Activated CD8-positive, alpha-beta memory T cell treated with anti-CD3 and anti-CD28 coated beads, Interleukin-2, amount 50 U/mL, for 1 hour (primary cell): ENCODE data around the gene RNF151.
"Not testable (repeated sequence)": the region's sequence is repeated elsewhere in the genome, so short reads cannot be mapped to it uniquely, and the experiment has no call there.

Experiments
- DNase-seq: peaks from one replicate; pipeline ENCODE4 v3.0.0-alpha.2; 2020; ENCODE audit errors: extremely low read depth

RNF151 gene

DNA sequence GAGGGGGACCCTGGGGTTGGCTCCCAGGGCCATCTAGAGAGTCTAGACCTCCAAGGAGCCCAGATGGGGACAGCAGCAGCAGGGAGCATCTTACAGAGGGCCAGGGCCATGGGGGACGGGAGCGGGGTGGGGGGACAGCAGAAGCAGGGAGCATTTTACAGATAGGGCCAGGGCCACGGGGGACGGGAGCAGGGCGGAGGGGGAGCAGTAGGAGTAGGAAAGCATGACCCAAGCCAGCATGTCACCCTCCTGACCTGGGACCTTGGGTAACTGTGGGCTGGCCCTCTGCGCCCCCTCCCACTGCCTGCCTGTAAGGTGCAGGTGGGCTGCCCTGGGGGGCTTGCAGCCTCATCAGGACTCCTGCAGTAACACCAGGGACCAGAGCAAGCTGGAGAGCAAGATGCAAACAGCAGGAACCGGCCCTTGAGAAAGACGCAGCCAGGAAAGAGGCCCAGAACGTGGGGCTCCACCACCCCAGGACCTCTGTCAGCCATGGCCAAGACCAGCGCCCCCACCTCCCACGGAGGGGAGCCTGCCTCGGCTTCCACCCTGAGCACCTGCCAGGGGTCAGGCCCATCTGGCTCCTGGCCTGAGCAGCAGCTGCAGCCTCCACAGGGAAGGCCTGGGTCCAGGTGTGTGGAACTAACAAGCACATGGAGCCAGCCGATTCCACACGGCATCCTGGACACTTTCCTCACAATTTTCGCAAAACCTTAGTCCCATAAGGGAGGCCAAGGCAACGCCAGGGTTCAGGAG lies 40.6 kb downstream of the RNF151 start:
- DNase-seq: no peak

DNA sequence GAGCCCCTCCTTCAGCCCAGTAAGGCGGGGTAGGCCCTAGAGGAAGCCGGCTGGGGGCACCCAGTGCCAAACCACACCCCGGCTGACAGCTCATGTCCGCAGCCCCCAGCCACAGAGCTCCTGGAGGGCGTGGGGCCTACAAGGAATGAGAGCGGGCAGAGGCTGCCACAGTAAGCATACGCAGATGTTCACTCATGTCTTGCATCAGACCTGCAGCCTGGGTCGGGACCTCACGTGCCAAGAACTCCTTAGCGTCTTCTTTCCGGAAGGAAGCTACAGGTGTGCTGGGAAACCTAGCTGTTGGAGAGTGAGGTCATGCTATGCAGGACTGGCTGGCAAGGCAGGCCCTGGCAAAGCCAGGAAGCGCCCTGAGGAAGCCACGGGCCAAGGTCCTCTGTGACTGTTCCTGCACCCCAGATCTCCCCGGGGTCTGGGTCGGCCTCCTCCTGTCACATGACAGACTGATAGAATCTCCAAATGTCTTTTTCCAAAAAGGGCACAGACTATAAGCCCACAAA lies 41.4 kb downstream of the RNF151 start:
- DNase-seq: no peak

DNA sequence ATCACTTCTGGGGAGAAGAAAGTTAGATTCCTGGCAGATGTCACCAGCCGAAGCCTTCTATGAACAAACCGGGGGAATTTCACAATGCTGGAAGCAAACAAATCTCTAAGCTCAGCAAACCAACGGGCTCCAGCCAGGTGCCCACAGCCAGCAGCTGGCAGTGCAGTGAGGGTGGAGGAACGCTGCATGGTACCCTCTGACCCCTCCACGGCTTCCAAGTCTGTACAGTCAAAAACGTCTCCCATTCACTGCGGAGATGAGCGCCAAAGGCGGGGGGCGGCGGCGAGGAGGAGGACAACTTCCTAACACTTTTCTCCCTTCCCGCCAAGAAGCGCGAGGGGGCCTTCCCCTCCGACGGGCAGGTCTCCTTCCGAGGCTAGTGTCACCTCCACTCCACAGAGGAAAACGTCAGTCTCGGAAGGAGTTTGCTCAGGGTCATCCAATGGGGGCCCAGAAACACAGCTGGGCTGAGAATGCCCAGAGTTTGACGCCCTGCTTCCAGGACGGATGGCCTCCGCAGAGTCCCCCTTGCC lies 42.0 kb downstream of the RNF151 start:
- DNase-seq: no peak

DNA sequence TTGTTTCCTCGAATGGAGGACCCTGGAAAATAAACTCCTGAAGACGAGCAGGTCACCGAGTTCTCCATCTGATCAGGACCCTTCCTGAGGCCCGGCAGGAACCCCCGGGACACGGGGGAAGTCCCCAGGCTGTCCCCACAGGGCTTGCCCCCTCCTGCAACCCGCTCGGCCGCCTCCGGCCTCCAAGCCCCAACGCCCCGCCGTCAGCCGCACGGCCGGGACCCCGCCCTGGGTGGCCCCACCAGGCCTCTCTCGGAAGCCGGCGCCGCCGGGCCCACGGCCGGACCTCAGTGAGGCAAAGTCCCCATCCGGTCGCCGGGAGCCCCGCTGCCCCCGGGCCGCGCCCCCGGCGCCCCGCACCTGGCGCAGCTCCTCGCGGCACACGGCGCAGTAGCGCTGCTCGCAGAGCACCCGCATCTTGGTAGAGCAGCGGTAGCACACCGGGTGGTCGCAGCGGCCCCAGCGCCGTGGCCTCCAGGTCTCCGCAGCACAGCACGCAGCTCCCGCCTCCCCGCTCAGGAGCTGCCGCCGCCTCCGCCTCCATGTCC lies 42.6 kb downstream of the RNF151 start:
- DNase-seq: no peak

DNA sequence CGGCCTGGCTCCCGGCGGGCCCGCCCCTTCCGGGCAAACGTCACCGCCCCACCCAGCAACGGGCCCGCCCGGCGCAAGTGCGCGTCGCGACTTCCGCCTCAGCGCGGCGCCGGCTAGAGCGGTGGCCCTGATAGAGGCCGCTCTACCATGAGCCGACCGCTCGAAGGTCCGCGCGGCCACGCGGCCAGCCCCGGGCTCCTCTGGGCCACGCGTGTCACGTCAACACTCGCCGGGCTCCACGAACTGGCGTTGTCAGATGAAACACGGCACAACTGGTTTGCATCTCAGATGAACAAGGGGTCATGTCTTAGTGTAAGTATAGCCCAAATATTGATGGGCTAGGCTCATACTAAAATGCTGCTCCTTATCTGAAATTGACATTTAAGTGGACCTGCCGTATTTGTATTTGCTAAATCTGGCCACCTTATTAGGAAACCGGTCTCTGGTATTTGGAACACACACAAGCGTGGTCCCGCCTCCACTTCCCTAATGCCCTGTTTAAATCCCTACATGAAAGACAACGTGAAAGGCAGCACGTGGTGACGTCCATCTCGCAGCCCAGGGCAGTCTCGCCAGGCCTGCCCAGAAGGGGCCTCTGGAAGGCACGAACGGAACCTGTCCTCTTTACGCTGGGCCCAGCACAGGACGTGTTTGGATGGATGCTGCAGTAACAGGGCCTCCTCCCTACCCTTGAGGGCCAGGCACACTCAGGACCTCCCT lies 43.3 kb downstream of the RNF151 start, which contains the start of gene ZNF598:
ZNF598 (minus strand) TSS at position 31 of the 720 bp plus-strand sequence.
- DNase-seq: no peak

DNA sequence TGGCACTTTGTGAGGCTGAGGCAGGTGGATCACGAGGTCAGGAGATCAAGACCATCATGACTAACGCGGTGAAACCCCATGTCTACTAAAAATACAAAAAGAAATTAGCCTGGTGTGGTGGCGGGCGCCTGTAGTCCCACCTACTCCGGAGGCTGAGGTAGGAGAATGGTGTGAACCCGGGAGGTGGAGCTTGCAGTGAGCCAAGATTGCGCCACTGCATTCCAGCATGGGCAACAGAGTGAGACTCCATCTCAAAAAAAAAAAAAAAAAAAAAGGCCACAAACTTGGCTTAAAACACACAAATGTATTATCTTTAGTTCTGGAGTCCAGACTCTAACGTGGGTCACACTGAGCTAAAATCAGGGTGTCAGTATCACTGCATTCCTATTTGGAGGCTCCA lies 45.1 kb downstream of the RNF151 start:
- DNase-seq: not testable (repeated sequence)

DNA sequence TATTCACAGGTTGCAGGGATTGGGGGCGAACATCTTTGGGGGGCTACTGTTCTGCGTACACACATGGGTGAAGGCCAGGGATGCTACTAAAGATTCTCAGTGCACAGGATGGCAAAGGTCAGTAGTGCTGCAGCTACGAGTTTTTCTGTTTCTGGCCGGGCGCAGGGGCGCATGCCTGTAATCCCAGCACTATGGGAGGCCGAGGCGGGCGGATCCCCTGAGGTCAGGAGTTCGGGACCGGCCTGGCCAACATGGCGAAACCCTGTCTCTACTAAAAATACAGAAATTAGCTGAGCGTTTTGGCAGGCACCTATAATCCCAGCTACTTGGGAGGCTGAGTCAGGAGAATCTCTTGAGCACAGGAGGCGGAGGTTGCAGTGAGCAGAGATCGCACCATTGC lies 46.9 kb downstream of the RNF151 start:
- no peak for DNase-seq

DNA sequence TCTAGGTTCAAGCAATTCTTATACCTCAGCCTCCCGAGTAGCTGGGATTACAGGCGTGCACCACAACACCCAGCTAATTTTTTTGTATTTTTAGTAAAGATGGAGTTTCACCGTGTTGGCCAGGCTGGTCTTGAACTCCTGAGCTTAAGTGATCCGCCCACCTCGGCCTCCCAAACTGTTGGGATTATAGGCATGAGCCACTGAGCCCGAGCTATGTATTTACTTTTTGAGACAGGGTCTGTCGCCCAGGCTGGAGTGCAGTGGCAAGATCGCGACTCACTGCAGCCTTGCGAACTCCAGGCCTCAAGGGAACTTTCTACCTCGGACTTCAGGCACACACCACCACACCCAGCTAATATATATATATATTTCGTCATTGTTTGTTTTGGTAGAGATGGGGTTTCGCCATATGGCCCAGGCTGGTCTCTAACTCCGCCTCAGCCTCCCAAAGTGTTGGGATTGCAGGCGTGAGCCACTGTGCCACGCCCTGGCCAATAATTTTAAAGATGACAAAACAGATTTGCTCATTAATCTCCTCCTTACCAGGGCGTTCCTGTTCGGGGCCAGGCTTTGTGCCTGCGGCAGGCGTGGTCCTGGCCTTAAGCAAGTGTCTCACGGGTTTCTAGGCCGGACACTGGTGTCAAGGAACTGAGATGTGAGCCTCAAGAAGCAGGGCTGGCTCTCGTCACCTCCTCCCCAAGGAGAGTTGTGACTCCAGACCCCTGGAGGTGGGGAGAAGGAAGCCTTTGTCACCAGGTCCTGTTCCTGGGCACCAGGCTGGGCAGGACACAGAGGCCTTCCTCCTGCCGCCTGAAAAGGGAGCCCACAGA lies 48.7 kb downstream of the RNF151 start:
- no peak for DNase-seq

DNA sequence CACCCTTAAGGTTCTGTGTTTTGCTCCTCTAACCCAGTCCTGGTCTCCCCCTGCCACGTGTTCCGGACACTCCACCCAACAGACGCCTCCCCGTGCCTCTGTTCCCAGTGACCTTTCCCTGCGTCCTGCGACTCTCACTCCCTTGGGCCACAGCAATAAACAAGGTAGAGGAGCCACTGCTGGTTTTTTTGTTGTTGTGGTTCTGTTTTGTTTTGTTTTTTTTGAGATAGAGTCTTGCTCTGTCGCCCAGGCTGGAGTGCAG lies 49.2 kb downstream of the RNF151 start:
- no peak for DNase-seq

DNA sequence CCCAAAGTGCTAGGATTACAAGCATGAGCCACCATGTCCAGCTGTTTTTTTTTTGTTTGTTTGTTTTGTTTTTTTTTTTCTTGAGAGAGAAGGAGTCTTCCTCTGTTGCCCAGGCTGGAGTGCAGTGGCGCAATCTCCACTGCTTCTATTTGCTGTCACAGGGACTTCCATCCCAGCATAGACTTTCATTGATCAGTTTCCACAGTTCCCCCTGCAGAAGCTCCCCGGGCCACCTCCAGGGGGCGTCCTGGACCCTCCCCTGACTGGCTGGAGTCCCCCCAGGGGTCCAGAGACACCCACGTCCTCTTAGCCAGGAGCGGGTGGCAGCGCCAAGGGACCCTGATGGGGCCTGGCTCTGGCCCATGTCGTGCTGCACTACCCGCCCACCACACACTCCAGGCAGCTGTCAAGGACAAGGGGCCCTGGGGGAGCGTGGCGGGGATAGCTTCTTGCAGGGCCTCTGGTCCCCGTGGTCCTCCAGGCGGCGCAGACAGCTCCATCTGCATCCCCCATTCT lies 49.8 kb downstream of the RNF151 start:
- DNase-seq: no peak
